ENCODE results near the gene RGP1. TPM values are rescaled to one million over a fixed set of nuclear protein-coding genes. Genes with fewer than 3 reads are reported as not detected.

Gene RGP1
- polyA plus RNA-seq, 1 experiment: 19.7 TPM

- ChIA-PET CTCF (interaction anchor here (0.6 to 11.4 kb wide), 14 partner anchors 8 to 207 kb away, joined by 3 to 116 read pairs (median 3); partner anchors contain the start of genes ARHGEF39, CA9, CCDC107 and RMRP), POLR2A (interaction anchor here (2.6 kb wide), 1 partner anchor 40 kb away, joined by 35 read pairs; the partner anchor contains the start of gene TPM2)
Observed at GRCh38 chr9:35729700-35730485, 19.2 kb upstream of the RGP1 start.

GRCh38 chr9:35730486-35730854, 18.6 kb upstream of the RGP1 start:
- no peak for DNase-seq (ENCODE audit: low read depth)
- no peaks in the 10 kb centered on the region for H3K27me3 ChIP-seq (ENCODE audit: control insufficient read depth, insufficient read depth, low read length)
- TF ChIP-seq CTCF (IDR thresholded peaks at IDR 0.05; ENCODE audit: insufficient read depth, low read depth, low read length): no peak
- H3K4me3 ChIP-seq (ENCODE audit: low read depth, low read length): peak overlapping the region; percentile 83
- H3K36me3 ChIP-seq (ENCODE audit: control insufficient read depth, insufficient read depth, low read length): peaks cover 7% of the 10 kb centered on the region
- POLR2A ChIA-PET: no interaction called here
- CTCF ChIA-PET: interaction anchor here (1.0 to 11.4 kb wide), 8 partner anchors 9 to 95 kb away, joined by 3 to 116 read pairs (median 6); partner anchors contain the start of genes ARHGEF39, CCDC107, RMRP and TPM2

More at GRCh38 chr9:35729700-35730485, 19.2 kb upstream of the RGP1 start:
- H3K4me3 ChIP-seq (ENCODE audit: low read depth, low read length): peak overlapping the region; percentile 83
- DNase-seq (ENCODE audit: low read depth): peak; percentile 54
- peak; percentile 76 for TF ChIP-seq CTCF (IDR thresholded peaks at IDR 0.05; ENCODE audit: insufficient read depth, low read depth, low read length)
- no peaks in the 10 kb centered on the region for H3K27me3 ChIP-seq (ENCODE audit: control insufficient read depth, insufficient read depth, low read length)
- peaks cover 9% of the 10 kb centered on the region for H3K36me3 ChIP-seq (ENCODE audit: control insufficient read depth, insufficient read depth, low read length)

GRCh38 chr9:35731415-35732184, 17.5 kb upstream of the RGP1 start:
- no peak for TF ChIP-seq CTCF (IDR thresholded peaks at IDR 0.05; ENCODE audit: insufficient read depth, low read depth, low read length)
- DNase-seq (ENCODE audit: low read depth): no peak
- ChIA-PET CTCF (interaction anchor here (1.0 to 11.4 kb wide), 18 partner anchors 10 to 128 kb away, joined by 3 to 116 read pairs (median 3); partner anchors contain the start of genes CCDC107, FAM221B, MSMP and RMRP), POLR2A (interaction anchor here (0.5 to 1.8 kb wide), 8 partner anchors 15 to 398 kb away, joined by 3 to 13 read pairs (median 4); partner anchors contain the start of genes GBA2, RGP1 and TPM2)
- H3K36me3 ChIP-seq (ENCODE audit: control insufficient read depth, insufficient read depth, low read length): peaks cover 14% of the 10 kb centered on the region
- no peaks in the 10 kb centered on the region for H3K27me3 ChIP-seq (ENCODE audit: control insufficient read depth, insufficient read depth, low read length)
- H3K4me3 ChIP-seq (ENCODE audit: low read depth, low read length): peak overlapping the region; percentile 83

GRCh38 chr9:35732185-35732799, 16.8 kb upstream of the RGP1 start, which contains the start of the genes CREB3 and TLN1:
CREB3 (plus strand) TSS chr9:35732666; CDS start chr9:35732773, 107 bp downstream.
TLN1 (minus strand) TSS chr9:35732195; CDS start chr9:35725694, 6,501 bp downstream.
- POLR2A ChIA-PET: interaction anchor here (0.5 to 1.8 kb wide), 9 partner anchors 14 to 210 kb away, joined by 3 to 24 read pairs (median 6); partner anchors contain the start of genes GBA2, RGP1 and TPM2
- DNase-seq (ENCODE audit: low read depth): peak; percentile 96
- H3K27me3 ChIP-seq (ENCODE audit: control insufficient read depth, insufficient read depth, low read length): no peaks in the 10 kb centered on the region
- no peak for TF ChIP-seq CTCF (IDR thresholded peaks at IDR 0.05; ENCODE audit: insufficient read depth, low read depth, low read length)
- H3K36me3 ChIP-seq (ENCODE audit: control insufficient read depth, insufficient read depth, low read length): peaks cover 21% of the 10 kb centered on the region
- H3K4me3 ChIP-seq (ENCODE audit: low read depth, low read length): peak within 1 kb of the TSS; percentile 83
- CTCF ChIA-PET: interaction anchor here (1.0 to 6.5 kb wide), 14 partner anchors 22 to 128 kb away, joined by 3 to 74 read pairs (median 3); partner anchors contain the start of genes CCDC107, FAM221B, MSMP and RMRP
